CD14-positive monocyte (primary cell): Measurements from ENCODE around the gene FADS2. TPM values are rescaled to one million over a fixed set of nuclear protein-coding genes. Genes with fewer than 3 reads are reported as not detected.

ENCODE experiments used
- DNase-seq, 3 donors: peaks; one replicate each; pipeline ENCODE4 v3.0.0-alpha.2; 2011 to 2022
- H2AFZ ChIP-seq: 2 replicates; pipeline ENCODE4 v1.6.0; 2012; ENCODE audit warnings: mild to moderate bottlenecking, low read depth, low read length, inconsistent platforms; ENCODE audit not compliant: insufficient read depth, poor library complexity, severe bottlenecking
- H3K27ac ChIP-seq, 2 donors: 1 replicate in 1 of 2; 2 replicates in 1 of 2; pipeline ENCODE4 v1.5.1; 2012 to 2013; ENCODE audit warnings: low read length in 2 of 2, control low read depth in 1 of 2, inconsistent platforms in 1 of 2, low read depth in 1 of 2, mild to moderate bottlenecking in 1 of 2
- H3K27me3 ChIP-seq, 2 donors: one replicate each; pipeline versions ENCODE4 v1.6.0 to v1.6.1; 2011 to 2013; ENCODE audit warnings: low read length in 2 of 2; ENCODE audit not compliant: control insufficient read depth in 2 of 2, insufficient read depth in 2 of 2
- H3K36me3 ChIP-seq, 2 donors: replicated peaks in 1 of 2; 1 replicate in 1 of 2; 2 replicates in 1 of 2; pipeline versions ENCODE4 v1.5.1 to v1.6.1; 2012 to 2013; ENCODE audit warnings: low read length in 2 of 2, control low read depth in 1 of 2, inconsistent platforms in 1 of 2, mild to moderate bottlenecking in 1 of 2; ENCODE audit not compliant: insufficient read depth in 2 of 2, control insufficient read depth in 1 of 2
- H3K4me1 ChIP-seq, 2 donors: 1 replicate in 1 of 2; 2 replicates in 1 of 2; pipeline versions ENCODE4 v1.5.1 to v1.6.1; 2012 to 2013; ENCODE audit warnings: low read length in 2 of 2, control low read depth in 1 of 2, inconsistent platforms in 1 of 2, mild to moderate bottlenecking in 1 of 2, moderate library complexity in 1 of 2; ENCODE audit not compliant: insufficient read depth in 2 of 2, control insufficient read depth in 1 of 2
- H3K4me2 ChIP-seq: replicated peaks from 2 replicates; pipeline ENCODE3; 2012; ENCODE audit warnings: low read length, moderate library complexity, mild to moderate bottlenecking; ENCODE audit not compliant: poor library complexity, severe bottlenecking; ENCODE audit errors: extremely low read depth
- H3K4me3 ChIP-seq, 3 experiments: fragments of 200-600 bp in 1 of 3; sonication (generic) in 1 of 3; replicated peaks in 1 of 3; 1 replicate in 2 of 3; 2 replicates in 1 of 3; pipeline ENCODE4 v1.5.1; 2011 to 2013; ENCODE audit warnings: low read length in 3 of 3, mild to moderate bottlenecking in 3 of 3, control low read depth in 2 of 3, low read depth in 2 of 3, inconsistent platforms in 1 of 3, moderate library complexity in 1 of 3
- H3K79me2 ChIP-seq: 2 replicates; pipeline ENCODE4 v1.6.0; 2012; ENCODE audit warnings: mild to moderate bottlenecking, control low read depth, inconsistent platforms, low read length, moderate library complexity; ENCODE audit not compliant: insufficient read depth
- H3K9ac ChIP-seq: 2 replicates; pipeline ENCODE4 v1.6.0; 2017; ENCODE audit warnings: low read length, mild to moderate bottlenecking; ENCODE audit not compliant: insufficient read depth, poor library complexity, severe bottlenecking
- H3K9me3 ChIP-seq, 2 donors: replicated peaks in 1 of 2; 1 replicate in 1 of 2; 2 replicates in 1 of 2; pipeline versions ENCODE4 v1.5.1 to v1.6.1; 2012 to 2013; ENCODE audit warnings: low read length in 2 of 2, control low read depth in 1 of 2; ENCODE audit not compliant: control insufficient read depth in 1 of 2, insufficient read depth in 1 of 2
- H4K20me1 ChIP-seq: 2 replicates; pipeline ENCODE4 v1.6.0; 2012; ENCODE audit warnings: mild to moderate bottlenecking, low read length, control low read depth, moderate library complexity; ENCODE audit not compliant: insufficient read depth
- H3K27ac Mint-ChIP-seq, 7 donors: one replicate each; pipeline ENCODE4 v1.8.0; 2020; ENCODE audit warnings: mild to moderate bottlenecking in 7 of 7, mixed read lengths in 7 of 7, moderate library complexity in 6 of 7, inconsistent platforms in 2 of 7
- H3K27me3 Mint-ChIP-seq, 3 donors: one replicate each; pipeline ENCODE4 v1.8.0; 2021 to 2022; ENCODE audit warnings: low read depth in 3 of 3, mild to moderate bottlenecking in 3 of 3, mixed read lengths in 3 of 3, moderate library complexity in 3 of 3, inconsistent platforms in 1 of 3
- H3K36me3 Mint-ChIP-seq, 2 donors: one replicate each; pipeline ENCODE4 v1.8.0; 2020; ENCODE audit warnings: mixed read lengths in 2 of 2, inconsistent platforms in 1 of 2, mild to moderate bottlenecking in 1 of 2
- H3K4me1 Mint-ChIP-seq: one replicate; pipeline ENCODE4 v1.8.0; 2020; ENCODE audit warnings: mild to moderate bottlenecking, mixed read lengths
- H3K4me3 Mint-ChIP-seq, 2 donors: one replicate each; pipeline ENCODE4 v1.8.0; 2020; ENCODE audit warnings: mild to moderate bottlenecking in 2 of 2, mixed read lengths in 2 of 2, moderate library complexity in 1 of 2
- H3K9me3 Mint-ChIP-seq, 7 donors: one replicate each; pipeline ENCODE4 v1.8.0; 2020 to 2022; ENCODE audit warnings: mixed read lengths in 7 of 7, mild to moderate bottlenecking in 6 of 7, moderate library complexity in 6 of 7, inconsistent platforms in 2 of 7
- WGBS: methylation state at CpG from one replicate; pipeline ENCODE4 v1.1.5; 2013; ENCODE audit warnings: missing lambda C conversion rate; ENCODE audit not compliant: insufficient coverage; 5-methylcytosine and 5-hydroxymethylcytosine counted together
- intact Hi-C, 2 donors: fragments of 100-400 bp; cut with micrococcal nuclease; formaldehyde crosslinking; loops; one replicate each; pipeline versions ENCODE4 v1.15.0 to v1.15.1; 2023
- polyA plus RNA-seq, 3 donors: library from polyadenylated mRNA; depleted of rRNA in 1 of 3; unstranded in 2 of 3; stranded (reverse) in 1 of 3; fragments of 300-500 nt in 2 of 3; fragments of >200 nt in 1 of 3; fragmentation: Illumina TruSeq in 2 of 3; gene quantifications; 1 replicate in 2 of 3; 2 replicates in 1 of 3; pipeline ENCODE4 v1.2.3, GENCODE V29; 2012 to 2021
- TF ChIP-seq, protein P1 (sequence below): fragments of 200-600 bp; IDR thresholded peaks from one replicate; pipeline ENCODE4 v1.8.0; 2022; ENCODE audit warnings: antibody characterized with exemption, mild to moderate bottlenecking

Gene FADS2
- polyA plus RNA-seq, 3 donors = 5.1 to 19.9 (median 6.4) TPM

DNA sequence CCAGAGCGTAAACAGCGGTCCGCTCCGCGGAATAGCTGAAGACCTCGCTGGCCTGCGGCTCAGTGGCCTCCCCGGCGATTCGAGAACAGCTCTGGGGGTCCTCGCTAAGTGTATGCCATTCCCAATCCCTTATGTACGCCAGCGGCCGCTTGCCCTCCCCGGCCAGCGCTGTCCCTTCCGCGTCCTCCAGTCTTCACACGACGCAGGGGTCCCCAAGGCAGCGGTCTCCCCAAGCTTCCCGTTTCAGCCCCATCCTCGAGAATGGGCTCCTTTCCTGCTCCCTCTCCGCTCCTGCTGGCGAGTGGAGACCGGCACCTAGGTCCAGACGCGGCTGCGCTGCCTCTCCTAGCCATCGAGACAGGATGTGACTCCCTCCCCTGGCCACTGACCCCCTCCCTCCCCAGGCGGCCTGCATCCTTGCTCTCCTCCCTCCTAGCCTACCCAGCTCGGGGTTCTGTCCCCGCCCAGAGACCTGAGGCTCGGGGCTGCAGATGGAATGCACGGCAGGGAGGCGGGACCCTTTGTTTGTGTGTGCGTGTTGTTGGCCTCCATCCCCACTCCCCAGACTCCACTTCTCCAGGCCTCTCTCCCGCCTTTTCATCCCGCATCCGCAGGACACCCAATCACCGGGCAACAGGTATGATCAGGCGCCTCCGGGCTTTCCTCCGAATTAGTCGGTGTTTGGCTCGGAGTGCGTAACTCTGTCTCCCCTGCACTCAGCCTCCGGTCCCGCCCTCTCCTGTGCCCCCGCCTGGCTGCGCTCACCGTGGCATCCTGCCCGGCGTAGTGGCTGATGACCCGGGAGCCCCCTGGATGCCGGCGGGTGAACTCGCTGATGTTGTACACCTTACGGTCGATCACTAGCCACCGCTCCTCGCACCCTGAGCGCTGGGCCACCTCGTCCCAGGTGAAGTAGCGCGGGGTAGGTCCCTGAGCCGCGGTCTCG is 12.0 kb upstream of the FADS2 start:
- WGBS = under 1% methylated on average over 62 of the region's 69 CpGs
- H3K27me3 Mint-ChIP-seq = peaks cover 1 to 5% (median 2%) of the 10 kb centered on the region in 3 donors
- Histone ChIP-seq H2AFZ (peak overlapping the region; percentile 78), H3K4me1 (peaks cover 20 to 35% of the 10 kb centered on the region in 2 donors), H4K20me1 (no peaks in the 10 kb centered on the region), H3K27me3 (no peaks in the 10 kb centered on the region), H3K27ac (peak overlapping the region; percentile 95 to 96), H3K4me2 (peak overlapping the region; percentile 99), H3K79me2 (peaks cover 16% of the 10 kb centered on the region), H3K9ac (peak overlapping the region; percentile 94), H3K36me3 (peaks cover 5 to 22% of the 10 kb centered on the region in 2 donors), H3K9me3 (peaks cover 0 to 6% of the 10 kb centered on the region in 2 donors), H3K4me3 (peak overlapping the region; percentile 74 to 90 (median 75))
- H3K4me1 Mint-ChIP-seq = peaks cover 17% of the 10 kb centered on the region
- peaks cover 0 to 5% (median 0%) of the 10 kb centered on the region in 7 donors for H3K9me3 Mint-ChIP-seq
- H3K36me3 Mint-ChIP-seq = peaks cover 18 to 26% of the 10 kb centered on the region in 2 donors
- peak overlapping the region; percentile 97 to 99 (median 98) for H3K27ac Mint-ChIP-seq
- TF ChIP-seq, protein P1, sequence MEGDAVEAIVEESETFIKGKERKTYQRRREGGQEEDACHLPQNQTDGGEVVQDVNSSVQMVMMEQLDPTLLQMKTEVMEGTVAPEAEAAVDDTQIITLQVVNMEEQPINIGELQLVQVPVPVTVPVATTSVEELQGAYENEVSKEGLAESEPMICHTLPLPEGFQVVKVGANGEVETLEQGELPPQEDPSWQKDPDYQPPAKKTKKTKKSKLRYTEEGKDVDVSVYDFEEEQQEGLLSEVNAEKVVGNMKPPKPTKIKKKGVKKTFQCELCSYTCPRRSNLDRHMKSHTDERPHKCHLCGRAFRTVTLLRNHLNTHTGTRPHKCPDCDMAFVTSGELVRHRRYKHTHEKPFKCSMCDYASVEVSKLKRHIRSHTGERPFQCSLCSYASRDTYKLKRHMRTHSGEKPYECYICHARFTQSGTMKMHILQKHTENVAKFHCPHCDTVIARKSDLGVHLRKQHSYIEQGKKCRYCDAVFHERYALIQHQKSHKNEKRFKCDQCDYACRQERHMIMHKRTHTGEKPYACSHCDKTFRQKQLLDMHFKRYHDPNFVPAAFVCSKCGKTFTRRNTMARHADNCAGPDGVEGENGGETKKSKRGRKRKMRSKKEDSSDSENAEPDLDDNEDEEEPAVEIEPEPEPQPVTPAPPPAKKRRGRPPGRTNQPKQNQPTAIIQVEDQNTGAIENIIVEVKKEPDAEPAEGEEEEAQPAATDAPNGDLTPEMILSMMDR = no peak
- intact Hi-C loops = loop anchor here in 1 of 2 donors (2.0 kb wide), 1 partner anchor 23 kb away; the partner anchor contains the start of genes FEN1 and TMEM258
- peak overlapping the region; percentile 94 to 98 for H3K4me3 Mint-ChIP-seq
- peak; percentile 37 to 60 (median 55) for DNase-seq

DNA sequence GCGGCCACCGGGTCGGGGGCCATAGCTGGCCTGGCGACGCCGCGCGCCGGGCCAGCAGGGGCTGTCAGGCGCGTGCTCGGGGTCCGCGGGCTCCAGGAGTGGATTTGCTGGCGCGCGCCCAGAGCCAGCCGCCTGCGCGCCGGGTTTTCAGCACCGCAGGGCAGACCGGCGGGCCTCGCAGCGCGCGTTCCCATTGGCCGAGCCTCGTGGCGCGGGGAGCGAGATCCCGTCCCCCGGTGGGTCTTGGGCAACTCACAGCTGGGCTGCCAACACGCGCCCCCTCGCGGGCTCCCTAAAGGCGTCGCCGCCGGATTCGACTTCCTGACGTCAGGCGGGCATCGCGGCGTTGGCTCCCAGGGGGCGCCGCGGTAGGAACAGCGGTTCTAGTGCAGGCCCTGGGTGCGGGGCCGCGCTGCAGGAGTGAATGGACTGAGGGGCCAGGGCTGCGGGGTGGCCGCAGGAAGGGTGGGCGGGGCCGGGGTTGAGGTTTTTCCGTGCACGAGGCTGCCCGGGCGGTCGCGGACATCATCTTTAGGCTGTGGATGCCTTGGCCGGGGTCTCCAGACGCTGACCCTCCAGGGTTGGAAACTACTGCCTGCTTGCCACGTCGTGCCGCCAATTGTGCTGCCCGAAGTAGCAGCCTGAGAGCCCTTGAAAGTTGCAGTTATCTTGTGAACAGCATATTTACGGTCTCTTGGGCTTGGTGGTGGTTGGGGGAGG is 11.2 kb upstream of the FADS2 start, which contains the start of gene FADS1:
Gene FADS1 (minus strand): TSS at position 268 of the 720 bp plus-strand sequence. CDS start 74 bp downstream, at position 194.
- H3K9ac ChIP-seq = peak within 1 kb of the TSS; percentile 94
- H2AFZ ChIP-seq = peak within 1 kb of the TSS; percentile 78
- DNase-seq = peak; percentile 93 to 96 (median 94)
- H3K79me2 ChIP-seq = peaks cover 16% of the 10 kb centered on the region
- H3K4me1 Mint-ChIP-seq = peaks cover 17% of the 10 kb centered on the region
- peaks cover 10 to 18% of the 10 kb centered on the region in 2 donors for H3K36me3 Mint-ChIP-seq
- H3K4me3 Mint-ChIP-seq = peak within 1 kb of the TSS; percentile 94 to 98
- peaks cover 0 to 6% of the 10 kb centered on the region in 2 donors for H3K9me3 ChIP-seq
- TF ChIP-seq, protein P1 = peak; percentile 76
- H3K27me3 ChIP-seq = no peaks in the 10 kb centered on the region
- H3K27me3 Mint-ChIP-seq = peaks cover 2 to 5% (median 3%) of the 10 kb centered on the region in 3 donors
- H3K4me3 ChIP-seq = peak within 1 kb of the TSS; percentile 74 to 90 (median 75)
- H4K20me1 ChIP-seq = no peaks in the 10 kb centered on the region
- H3K4me2 ChIP-seq = peak within 1 kb of the TSS; percentile 99
- peaks cover 20 to 35% of the 10 kb centered on the region in 2 donors for H3K4me1 ChIP-seq
- peaks cover 0 to 5% (median 0%) of the 10 kb centered on the region in 7 donors for H3K9me3 Mint-ChIP-seq
- H3K27ac ChIP-seq = peak within 1 kb of the TSS; percentile 95 to 96
- intact Hi-C loops = loop anchor here in 1 of 2 donors (2.0 kb wide), 1 partner anchor 24 kb away; the partner anchor contains the start of genes FEN1 and TMEM258
- peak within 1 kb of the TSS; percentile 97 to 99 (median 98) for H3K27ac Mint-ChIP-seq
- under 1% methylated on average over 71 of the region's 73 CpGs for WGBS
- H3K36me3 ChIP-seq = peaks cover 3 to 13% of the 10 kb centered on the region in 2 donors
